HG03565 (cell line): ENCODE data around the gene HPSE2.

Experiments used
- ATAC-seq: cut with Tn5 transposase; IDR thresholded peaks from one replicate; pipeline ENCODE4 v1.9.1; 2021; ENCODE audit warnings: mild to moderate bottlenecking, moderate library complexity; ENCODE audit not compliant: unreplicated experiment

The HPSE2 gene

GRCh38 chr10:98696516-98696915 lies 539.1 kb downstream of the HPSE2 start:
- no peak for ATAC-seq

- ATAC-seq = no peak
Observed at GRCh38 chr10:98694883-98695282, 540.8 kb downstream of the HPSE2 start.

- no peak for ATAC-seq
Observed at GRCh38 chr10:98694014-98694413, 541.6 kb downstream of the HPSE2 start.

DNA sequence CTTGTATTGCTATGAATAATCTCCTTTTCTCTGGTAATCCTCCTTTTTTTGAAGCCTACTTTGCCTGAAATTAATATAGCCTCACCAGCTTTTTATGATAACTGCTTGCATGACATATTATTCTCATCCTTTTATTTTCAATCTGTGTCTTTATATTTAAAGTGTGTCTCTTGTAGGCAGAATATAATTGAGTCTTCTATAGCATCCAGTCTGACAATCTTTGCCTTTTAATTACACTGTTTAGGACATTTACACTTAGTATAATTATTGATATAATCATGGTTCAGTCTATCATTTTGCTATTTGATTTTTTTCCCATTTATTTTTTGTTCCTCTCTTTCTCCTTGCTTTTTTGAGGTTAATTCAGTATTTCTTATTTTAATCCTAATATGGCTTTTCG lies 548.0 kb downstream of the HPSE2 start:
- no peak for ATAC-seq

DNA sequence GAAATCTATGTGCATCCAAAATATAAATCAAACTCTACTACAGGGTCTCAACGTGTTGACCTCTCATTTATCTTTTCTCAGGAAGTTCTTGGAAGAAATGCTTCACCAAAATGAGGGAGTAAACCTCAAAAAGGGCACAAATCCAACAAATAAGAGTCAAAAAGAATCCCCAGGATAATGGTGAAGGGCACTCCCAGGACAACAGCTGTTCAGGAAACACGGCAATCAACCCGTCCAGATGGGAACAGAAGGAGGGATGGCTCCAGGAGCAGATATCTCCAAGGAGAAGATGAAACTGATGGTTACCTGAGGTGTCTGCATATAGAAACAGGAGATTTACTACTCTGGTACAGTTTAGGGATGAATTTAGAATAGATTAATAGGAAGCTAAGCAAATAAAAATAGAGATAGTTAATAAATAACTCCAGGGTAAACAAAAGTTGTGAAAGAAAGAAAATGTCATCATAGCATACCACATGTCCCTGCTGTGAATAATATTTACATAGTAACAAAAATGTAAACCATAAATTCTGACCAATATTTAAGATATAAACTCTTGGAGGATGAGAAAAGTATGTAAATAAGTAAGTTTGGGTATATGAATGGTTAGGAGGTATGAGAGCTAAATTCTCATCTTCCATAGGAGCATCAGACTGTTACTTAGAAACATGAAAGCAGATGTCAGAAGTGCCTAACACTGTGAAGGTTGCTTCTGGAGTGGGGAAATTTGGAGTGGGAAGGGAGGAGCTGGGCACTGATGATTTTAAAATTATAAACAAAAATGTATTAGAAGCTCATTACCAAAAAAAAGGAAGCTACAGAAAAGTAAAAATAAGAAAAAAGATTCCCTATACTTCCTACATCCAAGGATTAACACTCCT lies 551.4 kb downstream of the HPSE2 start:
- ATAC-seq = no peak

- ATAC-seq = no peak
Observed at GRCh38 chr10:98676895-98677294, 558.8 kb downstream of the HPSE2 start.

DNA sequence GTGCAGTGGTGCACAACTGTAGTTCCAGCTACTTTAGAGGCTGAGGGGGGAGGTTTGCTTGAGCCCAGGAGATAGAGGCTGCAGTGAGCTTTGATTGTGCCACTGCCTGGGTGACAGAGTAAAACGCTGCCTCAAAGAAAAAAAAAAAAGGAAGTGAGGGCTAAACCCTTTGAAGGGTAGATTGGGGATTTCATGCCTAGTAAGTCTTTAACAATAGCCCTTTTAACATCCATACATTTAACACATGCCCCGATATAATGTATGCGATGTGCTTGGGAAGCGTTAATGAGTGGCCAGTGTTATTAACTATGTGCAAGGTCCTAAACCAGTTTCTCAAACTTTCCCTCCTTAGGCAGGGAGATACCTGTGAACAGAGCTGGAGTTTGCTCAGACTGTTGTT lies 559.8 kb downstream of the HPSE2 start:
- no peak for ATAC-seq

DNA sequence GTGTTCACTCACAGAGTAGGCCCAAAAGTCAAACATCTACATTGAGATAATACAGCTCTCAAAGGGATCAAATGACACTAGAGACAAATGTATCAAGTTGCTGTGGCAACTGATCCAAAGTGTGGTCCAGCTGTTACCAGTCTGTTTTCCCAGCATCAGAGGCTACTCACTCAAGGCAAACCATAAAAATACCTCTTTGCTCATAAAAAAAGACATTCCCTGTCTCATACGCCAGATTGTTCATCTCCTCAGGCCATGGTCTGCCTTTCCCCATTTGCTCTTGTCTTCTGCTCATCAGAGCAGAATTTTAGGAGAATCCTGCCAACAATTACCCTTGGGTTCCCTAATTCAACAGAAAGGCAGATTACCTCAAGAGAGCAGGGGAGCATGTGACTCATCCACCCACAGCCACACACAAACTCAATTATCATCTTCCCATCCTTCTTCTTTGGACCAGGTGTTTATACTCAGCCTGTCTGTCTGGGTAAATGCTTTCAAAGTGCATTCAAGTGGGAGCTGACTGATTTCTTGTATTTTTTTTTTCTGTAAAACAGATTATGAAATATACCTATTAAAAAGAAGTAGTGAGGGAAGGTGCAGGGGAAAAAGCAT lies 562.4 kb downstream of the HPSE2 start:
- no peak for ATAC-seq

GRCh38 chr10:98667081-98667480 lies 568.6 kb downstream of the HPSE2 start:
- no peak for ATAC-seq

DNA sequence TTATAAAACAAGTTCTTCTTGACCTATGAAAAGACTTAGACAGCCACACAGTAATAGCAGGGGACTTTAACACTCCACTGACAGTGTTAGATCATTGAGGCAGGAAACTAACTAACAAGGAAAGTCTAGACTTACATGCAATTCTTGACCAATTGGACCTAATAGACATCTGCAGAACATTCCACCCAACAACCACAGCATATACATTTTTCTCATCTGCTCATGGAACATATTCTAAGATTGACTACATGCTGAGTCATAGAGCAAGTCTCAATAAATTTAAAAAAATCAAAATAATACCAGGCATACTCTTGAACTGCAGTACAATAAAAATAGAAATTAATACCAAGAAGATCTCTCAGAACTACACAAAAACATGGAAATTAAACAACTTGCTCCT lies 569.4 kb downstream of the HPSE2 start:
- ATAC-seq = no peak

- ATAC-seq = peak; percentile 70
Observed at GRCh38 chr10:98664329-98665042, 571.2 kb downstream of the HPSE2 start.

DNA sequence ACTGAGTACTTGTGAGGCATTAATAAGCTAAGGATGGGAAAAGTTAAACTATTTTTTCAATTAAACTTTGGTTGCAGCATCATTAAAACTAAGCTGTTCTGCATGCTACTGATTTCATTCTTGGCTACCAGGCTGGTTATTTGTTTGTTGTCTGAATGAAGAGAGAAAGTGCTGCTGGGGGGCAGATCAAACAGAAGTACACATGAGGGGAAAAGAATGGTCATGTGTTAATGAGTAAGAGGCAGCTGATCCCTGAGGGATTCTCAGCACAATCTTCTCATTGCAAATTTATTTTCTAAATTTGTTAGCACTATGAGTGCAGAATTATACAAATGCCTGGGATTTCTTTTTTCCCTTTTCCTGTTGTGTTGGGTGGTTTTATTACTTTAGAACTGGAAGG lies 575.7 kb downstream of the HPSE2 start:
- no peak for ATAC-seq

- ATAC-seq = no peak
Observed at GRCh38 chr10:98655492-98655891, 580.2 kb downstream of the HPSE2 start.

DNA sequence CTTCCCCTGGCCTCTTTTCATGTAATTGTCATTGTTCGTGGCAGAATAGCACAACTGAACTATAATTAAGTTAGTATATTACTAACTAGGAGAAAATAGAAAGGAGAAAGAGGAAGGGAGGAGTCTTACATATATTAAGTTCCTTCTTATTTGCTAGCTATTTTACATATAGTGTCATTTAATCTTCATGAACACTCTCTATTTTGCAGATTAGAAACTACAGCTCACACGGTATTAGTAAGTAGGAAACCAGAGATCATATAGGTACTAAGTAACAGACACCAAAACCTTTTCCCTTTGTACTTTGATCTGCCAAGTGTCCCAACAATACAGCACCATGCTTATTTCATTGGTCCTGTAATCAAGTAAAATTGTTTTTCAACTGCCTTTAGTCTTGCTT lies 586.5 kb downstream of the HPSE2 start:
- no peak for ATAC-seq

GRCh38 chr10:98646998-98647917 lies 588.4 kb downstream of the HPSE2 start:
- no peak for ATAC-seq

DNA sequence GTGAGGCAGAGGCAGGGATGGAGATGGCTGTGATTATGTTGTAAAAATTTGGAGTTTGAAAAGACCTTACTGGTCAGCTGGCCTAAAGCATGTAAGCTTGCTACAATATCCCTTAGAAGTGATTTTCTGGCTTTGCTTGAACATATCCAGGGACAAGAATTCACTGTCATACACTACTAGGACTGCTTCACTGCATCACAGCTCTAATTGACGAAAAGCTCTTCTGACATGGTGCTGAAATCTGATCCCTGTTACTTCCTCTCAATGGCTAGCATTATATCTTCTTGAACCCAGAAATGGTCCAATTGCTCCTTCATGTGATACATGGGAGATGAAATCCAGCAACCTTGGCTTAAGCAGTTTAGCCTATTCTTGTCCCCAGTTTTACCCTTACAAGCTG lies 591.2 kb downstream of the HPSE2 start:
- ATAC-seq = no peak

DNA sequence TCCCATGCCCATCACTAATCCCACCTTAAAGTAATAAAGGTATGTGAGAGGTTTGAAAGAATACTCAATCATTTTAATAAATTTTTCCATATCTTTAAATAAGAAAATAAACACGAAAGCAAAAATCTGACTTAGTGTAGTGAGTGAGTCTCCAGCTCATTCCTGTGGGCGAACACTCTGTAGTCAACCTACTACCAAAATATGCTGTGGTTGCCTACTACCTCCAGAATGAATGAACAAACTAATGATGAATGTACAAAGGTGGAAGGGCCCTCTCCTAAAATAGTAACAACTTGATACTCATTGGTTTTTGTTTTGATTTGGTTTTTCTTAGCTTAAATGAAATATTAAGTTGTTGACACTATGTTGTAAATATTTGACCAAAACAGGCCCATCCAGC lies 593.4 kb downstream of the HPSE2 start:
- no peak for ATAC-seq

DNA sequence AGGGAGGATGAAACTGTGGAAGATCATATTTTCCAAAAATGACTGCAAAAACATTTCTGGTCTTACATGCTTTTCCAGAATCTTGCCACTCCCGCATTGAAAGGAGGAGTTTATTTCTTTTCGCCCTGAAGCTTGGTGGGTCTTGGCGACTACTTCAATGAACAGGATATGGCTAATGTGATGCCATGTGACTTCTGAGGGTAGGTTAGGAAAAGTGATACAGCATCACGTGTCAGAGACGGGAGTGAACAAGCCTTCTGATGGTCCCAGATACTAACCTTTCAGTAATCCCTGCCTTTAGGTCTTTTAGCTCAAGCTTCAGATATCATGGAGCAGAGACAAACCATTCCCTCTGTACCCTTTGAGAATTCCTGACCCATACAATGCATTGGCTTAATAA lies 596.7 kb downstream of the HPSE2 start:
- no peak for ATAC-seq

DNA sequence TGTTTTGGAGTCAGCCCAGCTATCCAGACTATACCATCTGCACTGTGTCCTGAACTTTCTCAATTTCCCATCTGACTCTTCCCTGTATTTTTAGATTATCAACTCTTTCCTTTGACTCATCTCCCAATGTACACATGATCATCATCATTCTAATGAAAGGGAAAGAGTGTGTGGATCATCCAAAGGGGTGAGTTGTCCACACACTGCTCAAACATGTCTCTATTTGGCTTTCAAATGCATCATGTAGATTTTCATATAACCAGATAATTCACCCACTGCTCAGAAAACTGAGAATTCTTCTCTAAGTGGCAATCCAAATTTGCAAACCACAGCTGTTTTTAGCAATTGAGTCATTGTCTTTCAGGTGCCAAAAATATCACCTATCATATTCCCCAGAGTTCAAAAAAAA lies 598.7 kb downstream of the HPSE2 start:
- no peak for ATAC-seq

DNA sequence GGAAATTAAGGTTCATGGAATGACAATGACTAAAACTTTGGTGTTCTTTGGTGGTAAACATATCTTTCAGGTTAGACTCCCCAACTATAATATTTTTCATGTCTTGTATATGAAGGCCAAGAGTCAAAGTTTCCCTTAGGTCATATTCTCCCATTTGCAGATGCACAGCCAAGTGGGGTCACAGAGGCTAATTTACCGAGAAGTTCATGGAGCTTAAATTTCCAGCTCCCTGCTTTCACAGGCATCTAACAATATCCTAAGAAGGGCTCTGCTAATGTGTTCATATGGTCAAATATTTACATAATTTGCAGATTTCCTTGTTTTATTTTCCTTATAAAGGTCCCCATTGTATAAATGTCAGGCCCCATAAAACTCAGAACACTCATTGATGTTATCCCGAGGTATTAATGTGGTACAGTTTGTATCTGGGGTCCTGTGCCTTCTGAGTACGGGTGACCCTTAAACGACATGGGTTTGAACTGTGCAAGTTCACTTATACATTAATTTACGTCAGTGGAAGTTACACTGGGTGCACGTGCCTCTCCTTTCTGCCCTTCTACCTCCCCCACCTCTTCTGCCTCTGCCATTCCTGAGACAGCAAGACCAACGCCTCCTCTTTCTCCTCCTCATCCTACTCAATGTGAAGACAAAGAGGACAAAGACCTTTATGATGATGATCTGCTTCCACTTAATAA lies 603.0 kb downstream of the HPSE2 start:
- no peak for ATAC-seq
